Osteoblast (primary cell): ENCODE results near the gene CACNA1S. TPM values are rescaled to one million over a fixed set of nuclear protein-coding genes. Genes with fewer than 3 reads are reported as not detected.

Experiments used
- DNase-seq: peaks from one replicate; pipeline ENCODE4 v3.0.0; 2011; ENCODE audit warnings: low spot score, mixed read lengths; ENCODE audit not compliant: insufficient read length; ENCODE audit errors: missing footprints
- H2AFZ ChIP-seq: 2 replicates; pipeline ENCODE4 v1.6.0; 2011; ENCODE audit warnings: mild to moderate bottlenecking, low read length
- H3K27ac ChIP-seq: 2 replicates; pipeline ENCODE4 v1.5.1; 2011; ENCODE audit warnings: mild to moderate bottlenecking, low read depth, low read length, moderate library complexity
- H3K27me3 ChIP-seq: 2 replicates; pipeline ENCODE4 v1.6.0; 2012; ENCODE audit warnings: mild to moderate bottlenecking, control low read depth, inconsistent platforms, low read length, moderate library complexity; ENCODE audit not compliant: insufficient read depth
- H3K36me3 ChIP-seq: 2 replicates; pipeline ENCODE4 v1.5.1; 2011; ENCODE audit warnings: mild to moderate bottlenecking, low read length, control low read depth, moderate library complexity; ENCODE audit not compliant: insufficient read depth
- H3K4me1 ChIP-seq: 2 replicates; pipeline ENCODE4 v1.5.1; 2011; ENCODE audit warnings: mild to moderate bottlenecking, low read length, control low read depth, moderate library complexity; ENCODE audit not compliant: insufficient read depth
- H3K4me2 ChIP-seq: 2 replicates; pipeline ENCODE4 v1.6.0; 2011; ENCODE audit warnings: mild to moderate bottlenecking, low read length; ENCODE audit not compliant: insufficient read depth
- H3K4me3 ChIP-seq: fragments of 200-600 bp; sonication (generic); 3 replicates; pipeline ENCODE4 v1.5.1; 2012; ENCODE audit warnings: mild to moderate bottlenecking, low read length, inconsistent platforms; ENCODE audit not compliant: insufficient read depth
- H3K79me2 ChIP-seq: 2 replicates; pipeline ENCODE4 v1.6.0; 2012; ENCODE audit warnings: mild to moderate bottlenecking, low read length, control low read depth, inconsistent platforms; ENCODE audit not compliant: insufficient read depth
- H3K9me3 ChIP-seq: 2 replicates; pipeline ENCODE4 v1.5.1; 2011; ENCODE audit warnings: low read depth, low read length, control low read depth
- H4K20me1 ChIP-seq: 2 replicates; pipeline ENCODE4 v1.6.0; 2012; ENCODE audit warnings: mild to moderate bottlenecking, low read length, control low read depth; ENCODE audit not compliant: insufficient read depth
- total RNA-seq: library from RNA; depleted of rRNA; stranded (reverse); fragments of >200 nt; gene quantifications from 2 replicates; pipeline ENCODE4 v1.2.3, GENCODE V29; 2012
- TF ChIP-seq, protein P1 (sequence below): IDR thresholded peaks from 2 replicates; pipeline ENCODE4 v1.5.1; 2011; ENCODE audit warnings: mild to moderate bottlenecking, low read depth, low read length, moderate library complexity; ENCODE audit errors: extremely low read depth

Gene CACNA1S
- total RNA-seq, 1 donor, result not detected

DNA sequence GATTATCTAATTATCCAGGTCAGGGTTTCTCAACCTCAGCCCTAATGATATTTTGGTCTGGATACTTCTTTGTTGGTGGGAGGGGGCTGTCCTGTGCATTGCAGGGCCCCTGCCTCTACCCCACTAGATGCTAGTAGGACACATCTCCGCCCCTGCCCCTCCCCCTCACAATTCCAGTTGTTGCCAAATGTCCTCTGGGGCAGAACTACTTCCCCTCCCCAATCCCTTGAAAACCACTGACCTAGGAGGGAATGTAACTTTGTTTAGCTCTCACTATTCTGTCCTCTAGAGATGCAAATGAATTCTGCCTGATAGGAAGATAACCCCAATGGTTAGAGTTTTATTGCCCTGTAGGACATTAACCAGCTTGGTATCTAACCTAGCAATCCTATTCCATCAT is 8.1 kb downstream of the CACNA1S start:
- no peaks in the 10 kb centered on the region for H3K79me2 ChIP-seq
- no peaks in the 10 kb centered on the region for H3K36me3 ChIP-seq
- H2AFZ ChIP-seq, result no peak overlapping the region
- H3K27me3 ChIP-seq, result peaks cover 28% of the 10 kb centered on the region
- H4K20me1 ChIP-seq, result no peaks in the 10 kb centered on the region
- no peak overlapping the region for H3K4me3 ChIP-seq
- H3K4me2 ChIP-seq, result no peak overlapping the region
- TF ChIP-seq, protein P1, sequence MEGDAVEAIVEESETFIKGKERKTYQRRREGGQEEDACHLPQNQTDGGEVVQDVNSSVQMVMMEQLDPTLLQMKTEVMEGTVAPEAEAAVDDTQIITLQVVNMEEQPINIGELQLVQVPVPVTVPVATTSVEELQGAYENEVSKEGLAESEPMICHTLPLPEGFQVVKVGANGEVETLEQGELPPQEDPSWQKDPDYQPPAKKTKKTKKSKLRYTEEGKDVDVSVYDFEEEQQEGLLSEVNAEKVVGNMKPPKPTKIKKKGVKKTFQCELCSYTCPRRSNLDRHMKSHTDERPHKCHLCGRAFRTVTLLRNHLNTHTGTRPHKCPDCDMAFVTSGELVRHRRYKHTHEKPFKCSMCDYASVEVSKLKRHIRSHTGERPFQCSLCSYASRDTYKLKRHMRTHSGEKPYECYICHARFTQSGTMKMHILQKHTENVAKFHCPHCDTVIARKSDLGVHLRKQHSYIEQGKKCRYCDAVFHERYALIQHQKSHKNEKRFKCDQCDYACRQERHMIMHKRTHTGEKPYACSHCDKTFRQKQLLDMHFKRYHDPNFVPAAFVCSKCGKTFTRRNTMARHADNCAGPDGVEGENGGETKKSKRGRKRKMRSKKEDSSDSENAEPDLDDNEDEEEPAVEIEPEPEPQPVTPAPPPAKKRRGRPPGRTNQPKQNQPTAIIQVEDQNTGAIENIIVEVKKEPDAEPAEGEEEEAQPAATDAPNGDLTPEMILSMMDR, result no peak
- H3K9me3 ChIP-seq, result no peaks in the 10 kb centered on the region
- no peak for DNase-seq
- H3K27ac ChIP-seq, result no peak overlapping the region
- H3K4me1 ChIP-seq, result no peaks in the 10 kb centered on the region

DNA sequence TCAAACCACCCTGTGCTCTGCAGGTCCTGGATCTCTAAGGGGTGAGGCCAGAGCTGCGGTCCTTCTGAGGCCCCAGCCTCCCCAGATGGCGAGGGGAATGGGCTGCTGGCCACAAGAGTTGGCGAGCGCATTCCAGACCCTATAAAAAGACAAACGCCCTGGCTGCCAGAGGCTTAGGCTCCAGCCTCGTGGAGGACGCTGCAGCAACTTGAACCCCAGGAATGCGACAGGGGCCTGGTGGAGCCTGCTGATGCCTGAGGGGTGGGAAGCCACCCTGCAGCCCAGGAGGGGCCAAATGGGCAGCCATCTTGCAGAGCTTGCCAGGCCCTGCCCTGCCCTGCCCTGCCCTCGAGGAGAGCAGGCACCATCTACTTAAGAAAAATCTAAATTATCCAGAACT is 8.6 kb downstream of the CACNA1S start:
- no peak overlapping the region for H3K4me2 ChIP-seq
- H3K9me3 ChIP-seq, result no peaks in the 10 kb centered on the region
- H4K20me1 ChIP-seq, result no peaks in the 10 kb centered on the region
- TF ChIP-seq, protein P1, result no peak
- peaks cover 28% of the 10 kb centered on the region for H3K27me3 ChIP-seq
- H3K79me2 ChIP-seq, result no peaks in the 10 kb centered on the region
- H2AFZ ChIP-seq, result no peak overlapping the region
- no peak for DNase-seq
- H3K4me3 ChIP-seq, result no peak overlapping the region
- H3K27ac ChIP-seq, result no peak overlapping the region
- H3K36me3 ChIP-seq, result no peaks in the 10 kb centered on the region
- no peaks in the 10 kb centered on the region for H3K4me1 ChIP-seq

DNA sequence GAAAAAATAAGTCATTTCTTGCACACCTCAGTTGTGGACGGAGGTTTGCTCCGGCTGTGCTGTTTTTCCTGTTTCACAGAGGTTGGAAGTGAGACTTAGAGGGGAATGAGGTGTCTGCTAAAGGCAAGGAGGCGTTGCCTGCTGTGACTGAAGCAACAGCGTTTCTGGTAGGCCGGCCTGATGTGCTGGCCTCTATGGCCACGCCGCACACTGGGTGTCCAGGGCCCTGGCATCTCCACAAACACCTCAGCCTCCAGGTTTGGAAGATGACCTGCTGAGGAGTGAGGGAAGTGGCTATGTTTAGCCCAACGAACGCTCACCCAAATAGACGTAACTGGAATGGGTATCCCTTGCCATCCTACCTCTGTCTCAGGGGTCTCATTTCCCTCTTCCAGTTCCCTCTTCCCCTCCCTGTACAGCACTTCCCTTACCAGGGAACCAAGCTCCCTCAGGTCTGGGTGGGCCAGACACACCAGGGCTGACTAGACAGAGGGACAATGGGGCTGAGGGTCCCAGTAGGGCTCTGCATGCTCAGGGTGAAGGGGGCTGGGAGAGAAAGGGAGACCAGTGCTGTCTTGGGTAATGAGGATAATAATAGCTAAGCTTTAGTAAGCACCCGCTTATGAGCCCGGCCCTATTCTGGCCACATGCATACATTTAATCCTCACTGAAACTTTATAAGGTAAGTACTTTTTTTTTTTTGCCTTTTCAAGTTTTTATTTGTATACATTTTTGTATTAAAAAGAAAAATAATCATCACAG is 11.9 kb downstream of the CACNA1S start:
- Histone ChIP-seq H3K9me3 (no peaks in the 10 kb centered on the region), H3K27ac (no peak overlapping the region), H3K4me1 (no peaks in the 10 kb centered on the region), H3K4me2 (no peak overlapping the region), H3K4me3 (no peak overlapping the region), H4K20me1 (no peaks in the 10 kb centered on the region), H3K79me2 (no peaks in the 10 kb centered on the region), H3K27me3 (peaks cover 22% of the 10 kb centered on the region), H3K36me3 (no peaks in the 10 kb centered on the region), H2AFZ (no peak overlapping the region)
- TF ChIP-seq, protein P1, result no peak
- DNase-seq, result no peak

DNA sequence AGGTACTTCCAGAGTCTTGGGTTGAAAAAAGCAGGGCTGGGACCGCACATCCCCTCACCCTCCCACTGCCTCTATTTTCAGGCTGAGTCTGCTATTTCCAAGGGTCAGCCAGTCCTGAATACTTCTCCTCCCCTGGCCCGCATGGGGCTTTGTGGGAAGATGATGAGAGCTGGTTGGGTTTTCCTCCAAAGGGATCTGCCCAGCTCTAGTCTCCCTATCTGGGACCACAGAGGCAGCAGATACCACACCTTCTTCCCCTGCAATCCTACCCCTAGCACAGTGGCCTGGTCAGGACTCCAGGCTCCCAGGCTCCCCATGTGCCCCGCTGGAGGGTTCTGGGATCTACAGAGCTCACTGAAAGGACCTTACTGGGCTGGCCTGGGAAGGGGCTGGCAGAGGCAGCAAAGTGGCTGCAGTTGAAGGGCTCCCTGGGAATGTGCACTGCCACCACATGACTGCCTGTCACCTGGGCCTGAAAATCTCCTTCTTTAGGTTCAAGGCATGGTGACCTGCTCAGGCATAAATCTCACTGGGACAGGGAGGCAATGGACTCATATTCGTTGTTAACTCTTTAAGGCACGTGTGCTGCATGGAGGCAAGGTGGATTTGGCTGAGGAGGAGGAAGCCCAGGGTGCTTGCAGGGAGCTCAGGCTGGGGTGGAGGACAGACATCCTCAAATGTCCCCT is 13.1 kb downstream of the CACNA1S start:
- Histone ChIP-seq H3K4me2 (no peak overlapping the region), H3K4me3 (no peak overlapping the region), H4K20me1 (no peaks in the 10 kb centered on the region), H3K27ac (no peak overlapping the region), H3K9me3 (no peaks in the 10 kb centered on the region), H3K4me1 (no peaks in the 10 kb centered on the region), H2AFZ (no peak overlapping the region), H3K27me3 (peaks cover 26% of the 10 kb centered on the region), H3K36me3 (no peaks in the 10 kb centered on the region), H3K79me2 (no peaks in the 10 kb centered on the region)
- TF ChIP-seq, protein P1, result no peak
- DNase-seq, result no peak
